ENCODE results near the gene CLCA1.

GRCh38 chr1:86517336-86517735 is 48.6 kb downstream of the CLCA1 start:
- TF ChIP-seq CTCF (IDR thresholded peaks at IDR 0.05; ENCODE audit: low read depth, low read length): no peak
- TF ChIP-seq POLR2A (IDR thresholded peaks at IDR 0.05; ENCODE audit: extremely low read depth, insufficient read length): no peak
- no peak for TF ChIP-seq MAX (IDR thresholded peaks at IDR 0.05; ENCODE audit: low read depth, low read length)
